Kidney (tissue), 14 donors: Measurements from ENCODE around the gene EZR. TPM values are rescaled to one million over a fixed set of nuclear protein-coding genes. Genes with fewer than 3 reads are reported as not detected.

ENCODE experiments used
- DNase-seq, 5 donors: peaks; one replicate each; pipeline ENCODE4 v3.0.0-alpha.2; 2013 to 2020
- FAIRE-seq: peaks from 2 replicates; lab custom pipeline; 2012; peaks lifted over from hg19 to GRCh38; lab: Jason Lieb, UNC
- H3K27ac ChIP-seq, 2 donors: one replicate each; pipeline ENCODE4 v1.7.0; 2013; ENCODE audit warnings: low read depth in 2 of 2, low read length in 2 of 2, inconsistent platforms in 1 of 2
- H3K27me3 ChIP-seq: one replicate; pipeline ENCODE4 v1.7.1; 2013; ENCODE audit warnings: low read length, inconsistent platforms; ENCODE audit not compliant: control insufficient read depth, insufficient read depth
- H3K36me3 ChIP-seq, 3 donors: one replicate each; pipeline versions ENCODE4 v1.7.0 to v1.7.1; 2013; ENCODE audit warnings: low read length in 3 of 3, control low read depth in 1 of 3, inconsistent platforms in 1 of 3; ENCODE audit not compliant: insufficient read depth in 3 of 3, control insufficient read depth in 2 of 3
- H3K4me1 ChIP-seq, 3 donors: one replicate each; pipeline versions ENCODE4 v1.7.0 to v1.7.1; 2013; ENCODE audit warnings: low read length in 3 of 3, inconsistent platforms in 1 of 3, low read depth in 1 of 3; ENCODE audit not compliant: control insufficient read depth in 2 of 3, insufficient read depth in 2 of 3
- H3K4me3 ChIP-seq, 3 donors: one replicate each; pipeline versions ENCODE4 v1.7.0 to v1.8.1; 2013; ENCODE audit warnings: low read length in 3 of 3, control low read depth in 1 of 3, inconsistent platforms in 1 of 3
- H3K9ac ChIP-seq, 3 donors: one replicate each; pipeline versions ENCODE4 v1.7.0 to v1.7.1; 2013; ENCODE audit warnings: low read length in 3 of 3, control low read depth in 1 of 3, inconsistent platforms in 1 of 3
- H3K9me3 ChIP-seq, 3 donors: one replicate each; pipeline versions ENCODE4 v1.7.0 to v1.7.1; 2013; ENCODE audit warnings: low read length in 3 of 3, control low read depth in 1 of 3, inconsistent platforms in 1 of 3; ENCODE audit not compliant: control insufficient read depth in 2 of 3, insufficient read depth in 1 of 3
- intact Hi-C: fragments of 100-400 bp; cut with DNase I; formaldehyde crosslinking; loops from one replicate; pipeline ENCODE4 v1.11.1; 2022
- polyA plus RNA-seq: library from polyadenylated mRNA; stranded (reverse); fragments of 350-450 nt; fragmentation: Illumina TruSeq; extraction: RNeasy Lipid Tissue Mini Kit (QIAGEN cat#74804); gene quantifications from one replicate; pipeline ENCODE4 v1.2.3, GENCODE V29; 2014; ENCODE audit warnings: low read depth, low replicate concordance; ENCODE audit not compliant: insufficient read depth
- total RNA-seq: library from RNA; stranded (reverse); fragmentation: NEBNext Ultra II Directional; extraction: Animal tissue kit (Norgen Biotek cat#: 25700); gene quantifications from one replicate; pipeline ENCODE4 v1.2.1, GENCODE V29; 2021
- TF ChIP-seq, protein P1 (sequence below): IDR thresholded peaks from 3 replicates; pipeline ENCODE4 v1.5.1; 2012; ENCODE audit warnings: mild to moderate bottlenecking, moderate library complexity, borderline replicate concordance; ENCODE audit not compliant: insufficient read depth; ENCODE audit errors: extremely low read depth
- donor health status: control.
- donor health status: control.
- donor health status: control.
- donor health status: control.
- donor health status: control.
- donor health status: DM: yes; HTN: yes; CAD: no.
- donor health status: Normal renal cell carcinoma (clear cell type).

Gene EZR
- total and polyA plus RNA-seq, 2 donors from 2014 or later, result 154 to 636 TPM

DNA sequence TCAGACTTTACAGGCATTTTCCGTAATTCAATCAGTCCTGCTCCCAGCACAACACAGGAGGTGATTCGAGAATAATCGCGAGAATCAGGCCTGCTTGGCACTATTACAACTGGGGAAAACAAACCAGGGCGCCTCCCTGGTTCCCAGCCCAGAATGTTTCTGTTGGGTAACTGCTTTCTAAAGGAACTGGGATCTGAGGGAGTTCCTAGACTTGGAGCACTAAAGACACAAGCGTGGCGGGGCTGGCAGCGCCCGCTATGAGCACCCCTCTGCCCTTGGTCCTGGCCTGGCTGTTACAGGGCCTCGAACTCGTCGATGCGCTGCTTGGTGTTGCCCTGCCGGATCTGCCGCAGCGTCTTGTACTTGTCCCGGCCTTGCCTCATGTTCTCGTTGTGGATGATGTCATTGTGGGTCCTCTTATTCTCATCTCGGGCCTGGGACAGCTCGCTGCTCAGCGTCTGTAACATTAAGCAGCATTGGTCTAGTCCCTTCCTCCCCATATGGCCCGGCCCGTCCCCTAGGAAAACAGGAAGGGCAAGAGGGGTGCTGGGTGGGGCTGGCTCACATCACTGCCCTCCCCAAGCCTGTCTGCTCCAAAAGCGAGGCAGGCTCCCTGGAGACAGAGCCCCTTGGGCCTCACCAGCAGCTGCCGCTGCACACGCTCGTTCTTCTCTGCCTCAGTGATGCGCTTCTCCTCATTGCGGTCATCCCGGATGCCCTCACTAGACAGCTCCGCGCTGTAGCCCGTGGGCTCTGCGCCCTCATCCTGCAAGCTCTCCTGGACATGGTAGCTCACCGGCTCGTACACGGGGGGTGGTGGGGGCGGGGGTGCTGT is 52.3 kb downstream of the EZR start:
- Histone ChIP-seq H3K4me3 (no peak overlapping the region), H3K27me3 (no peaks in the 10 kb centered on the region), H3K36me3 (peaks cover 0 to 64% (median 54%) of the 10 kb centered on the region in 3 donors), H3K27ac (no peak overlapping the region), H3K9ac (no peak overlapping the region), H3K9me3 (no peaks in the 10 kb centered on the region), H3K4me1 (no peaks in the 10 kb centered on the region)
- no peak for FAIRE-seq
- TF ChIP-seq, protein P1, sequence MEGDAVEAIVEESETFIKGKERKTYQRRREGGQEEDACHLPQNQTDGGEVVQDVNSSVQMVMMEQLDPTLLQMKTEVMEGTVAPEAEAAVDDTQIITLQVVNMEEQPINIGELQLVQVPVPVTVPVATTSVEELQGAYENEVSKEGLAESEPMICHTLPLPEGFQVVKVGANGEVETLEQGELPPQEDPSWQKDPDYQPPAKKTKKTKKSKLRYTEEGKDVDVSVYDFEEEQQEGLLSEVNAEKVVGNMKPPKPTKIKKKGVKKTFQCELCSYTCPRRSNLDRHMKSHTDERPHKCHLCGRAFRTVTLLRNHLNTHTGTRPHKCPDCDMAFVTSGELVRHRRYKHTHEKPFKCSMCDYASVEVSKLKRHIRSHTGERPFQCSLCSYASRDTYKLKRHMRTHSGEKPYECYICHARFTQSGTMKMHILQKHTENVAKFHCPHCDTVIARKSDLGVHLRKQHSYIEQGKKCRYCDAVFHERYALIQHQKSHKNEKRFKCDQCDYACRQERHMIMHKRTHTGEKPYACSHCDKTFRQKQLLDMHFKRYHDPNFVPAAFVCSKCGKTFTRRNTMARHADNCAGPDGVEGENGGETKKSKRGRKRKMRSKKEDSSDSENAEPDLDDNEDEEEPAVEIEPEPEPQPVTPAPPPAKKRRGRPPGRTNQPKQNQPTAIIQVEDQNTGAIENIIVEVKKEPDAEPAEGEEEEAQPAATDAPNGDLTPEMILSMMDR, result no peak
- peak in 1 of 5 donors; percentile 65 for DNase-seq
- intact Hi-C loops, result no loop called here

DNA sequence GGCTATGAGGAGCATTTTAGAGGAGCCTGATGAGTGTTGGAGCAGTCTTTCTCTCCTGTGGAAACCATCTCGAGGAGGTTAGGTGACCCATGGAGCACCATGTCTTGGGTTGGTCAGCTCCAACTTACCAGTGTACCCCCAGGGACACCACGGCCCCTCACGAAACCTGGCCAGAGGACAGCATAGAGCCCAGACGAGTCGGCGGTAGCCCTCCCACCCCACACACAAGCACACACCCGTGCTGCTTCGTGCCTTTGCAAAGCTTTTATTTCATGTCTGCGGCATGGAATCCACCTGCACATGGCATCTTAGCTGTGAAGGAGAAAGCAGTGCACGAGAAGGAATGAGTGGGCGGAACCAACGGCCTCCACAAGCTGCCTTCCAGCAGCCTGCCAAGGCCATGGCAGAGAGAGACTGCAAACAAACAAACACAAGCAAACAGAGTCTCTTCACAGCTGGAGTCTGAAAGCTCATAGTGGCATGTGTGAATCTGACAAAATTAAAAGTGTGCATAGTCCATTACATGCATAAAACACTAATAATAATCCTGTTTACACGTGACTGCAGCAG is 53.6 kb downstream of the EZR start:
- intact Hi-C loops, result no loop called here
- Histone ChIP-seq H3K4me1 (no peaks in the 10 kb centered on the region), H3K27me3 (no peaks in the 10 kb centered on the region), H3K36me3 (peaks cover 0 to 51% (median 43%) of the 10 kb centered on the region in 3 donors), H3K9me3 (no peaks in the 10 kb centered on the region), H3K4me3 (no peak overlapping the region), H3K9ac (no peak overlapping the region), H3K27ac (no peak overlapping the region)
- TF ChIP-seq, protein P1, result no peak
- FAIRE-seq, result no peak
- DNase-seq, result no peak

DNA sequence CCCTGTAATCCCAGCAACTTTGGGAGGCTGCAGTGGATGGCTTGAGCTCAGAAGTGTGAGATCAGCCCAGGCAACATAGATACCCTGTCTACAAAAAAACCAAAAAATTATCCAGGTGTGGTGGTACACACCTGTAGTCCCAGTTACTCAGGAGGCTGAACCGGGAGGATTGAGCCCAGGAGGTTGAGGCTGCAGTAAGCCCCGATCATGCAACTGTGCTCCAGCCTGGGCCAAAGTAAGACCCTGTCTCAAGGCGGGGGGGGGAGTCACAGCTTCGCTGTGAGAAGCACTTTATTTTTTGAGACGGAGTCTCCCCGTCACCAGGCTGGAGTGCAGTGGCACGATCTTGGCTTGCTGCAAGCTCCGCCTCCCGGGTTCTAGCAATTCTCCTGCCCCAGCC is 54.2 kb downstream of the EZR start:
- H3K36me3 ChIP-seq, result peaks cover 0 to 45% (median 36%) of the 10 kb centered on the region in 3 donors
- TF ChIP-seq, protein P1, result no peak
- no peak overlapping the region for H3K9ac ChIP-seq
- H3K4me1 ChIP-seq, result no peaks in the 10 kb centered on the region
- intact Hi-C loops, result no loop called here
- FAIRE-seq (no peak), DNase-seq (no peak)
- H3K27ac ChIP-seq, result no peak overlapping the region
- H3K9me3 ChIP-seq, result no peaks in the 10 kb centered on the region
- H3K27me3 ChIP-seq, result no peaks in the 10 kb centered on the region
- H3K4me3 ChIP-seq, result no peak overlapping the region
